SK-N-SH treated with all-trans-retinoic acid at 6 μM for 48 hours (cell line): Measurements from ENCODE around the gene AAMP.

Experiments
- ATAC-seq: fragments of 200-7000 bp; cut with Tn5 transposase; 3 replicates; pipeline ENCODE4 v1.9.1; 2020; ENCODE audit warnings: mild to moderate bottlenecking, moderate library complexity
- ARNTL ChIP-seq: fragments of 450-650 bp; formaldehyde crosslinking; IDR thresholded peaks from 2 replicates; pipeline ENCODE4 v1.5.0; 2020; ENCODE audit warnings: low read depth, mild to moderate bottlenecking, moderate library complexity, borderline replicate concordance
- BACH2 ChIP-seq: fragments of 250-450 bp; sonication (Bioruptor Pico); IDR thresholded peaks from 2 replicates; pipeline ENCODE4 v1.9.0; 2021; ENCODE audit warnings: mild to moderate bottlenecking, borderline replicate concordance
- CSDC2 ChIP-seq: fragments of 250-450 bp; sonication (Bioruptor Pico); IDR thresholded peaks from 2 replicates; pipeline ENCODE4 v1.5.0; 2020; ENCODE audit warnings: mild to moderate bottlenecking, moderate library complexity
- ESRRG ChIP-seq: fragments of 250-450 bp; sonication (Bioruptor Pico); IDR thresholded peaks from 2 replicates; pipeline ENCODE4 v1.6.1; 2021; ENCODE audit warnings: mild to moderate bottlenecking
- GLIS3 ChIP-seq: fragments of 250-450 bp; sonication (Bioruptor Pico); IDR thresholded peaks from 2 replicates; pipeline ENCODE4 v1.5.0; 2020; ENCODE audit warnings: mild to moderate bottlenecking, moderate library complexity
- ISL1 ChIP-seq: fragments of 250-450 bp; sonication (Bioruptor Pico); IDR thresholded peaks from 2 replicates; pipeline ENCODE4 v2.1.2; 2022; ENCODE audit warnings: mild to moderate bottlenecking, moderate library complexity
- OSR1 ChIP-seq: fragments of 250-450 bp; sonication (Bioruptor Pico); IDR thresholded peaks from 2 replicates; pipeline ENCODE4 v1.8.0; 2022; ENCODE audit warnings: moderate library complexity, mild to moderate bottlenecking, inconsistent platforms
- PPARA ChIP-seq: fragments of 250-450 bp; sonication (Bioruptor Pico); IDR thresholded peaks from 2 replicates; pipeline ENCODE4 v1.5.0; 2020; ENCODE audit warnings: mild to moderate bottlenecking, borderline replicate concordance
- RARB ChIP-seq: fragments of 250-450 bp; sonication (Bioruptor Pico); IDR thresholded peaks from 2 replicates; pipeline ENCODE4 v1.8.0; 2021; ENCODE audit warnings: mild to moderate bottlenecking, moderate library complexity
- SNAI2 ChIP-seq: fragments of 250-450 bp; sonication (Bioruptor Pico); IDR thresholded peaks from 2 replicates; pipeline ENCODE4 v1.5.0; 2020; ENCODE audit warnings: mild to moderate bottlenecking, moderate library complexity
- TCF4 ChIP-seq: fragments of 250-450 bp; sonication (Bioruptor Pico); IDR thresholded peaks from 2 replicates; pipeline ENCODE4 v1.8.0; 2021; ENCODE audit warnings: mild to moderate bottlenecking, moderate library complexity, borderline replicate concordance
- TOX ChIP-seq: fragments of 250-450 bp; sonication (Bioruptor Pico); IDR thresholded peaks from 2 replicates; pipeline ENCODE4 v1.8.0; 2021; ENCODE audit warnings: mild to moderate bottlenecking, moderate library complexity, borderline replicate concordance
- ZC3H10 ChIP-seq: fragments of 250-450 bp; sonication (Bioruptor Pico); IDR thresholded peaks from 2 replicates; pipeline ENCODE4 v1.5.1; 2021; ENCODE audit warnings: mild to moderate bottlenecking, moderate library complexity
- ZFP3 ChIP-seq: fragments of 250-450 bp; sonication (Bioruptor Pico); IDR thresholded peaks from 2 replicates; pipeline ENCODE4 v1.5.0; 2020; ENCODE audit warnings: mild to moderate bottlenecking, moderate library complexity
- ZFP30 ChIP-seq: fragments of 450-650 bp; formaldehyde crosslinking; IDR thresholded peaks from 2 replicates; pipeline ENCODE4 v1.5.0; 2022; ENCODE audit warnings: mild to moderate bottlenecking, moderate library complexity
- ZNF565 ChIP-seq: fragments of 450-650 bp; formaldehyde crosslinking; conservative IDR thresholded peaks from 2 replicates; pipeline ENCODE4 v1.5.0; 2020; ENCODE audit warnings: low read depth, mild to moderate bottlenecking, moderate library complexity
- ZNF8 ChIP-seq: fragments of 450-650 bp; formaldehyde crosslinking; IDR thresholded peaks from 2 replicates; pipeline ENCODE4 v1.5.0; 2020; ENCODE audit warnings: mild to moderate bottlenecking, moderate library complexity
- TF ChIP-seq, protein P1 (sequence below): fragments of 250-450 bp; sonication (Bioruptor Pico); IDR thresholded peaks from 2 replicates; pipeline ENCODE4 v1.8.0; 2021; ENCODE audit warnings: low read depth, mild to moderate bottlenecking, moderate library complexity, borderline replicate concordance
- TF ChIP-seq, protein P2 (sequence below): fragments of 250-450 bp; sonication (Bioruptor Pico); IDR thresholded peaks from 2 replicates; pipeline ENCODE4 v1.8.0; 2020; ENCODE audit warnings: mild to moderate bottlenecking, moderate library complexity, borderline replicate concordance
- TF ChIP-seq, protein P3 (sequence below): fragments of 250-450 bp; sonication (Bioruptor Pico); IDR thresholded peaks from 2 replicates; pipeline ENCODE4 v1.5.0; 2020; ENCODE audit warnings: mild to moderate bottlenecking, moderate library complexity
- TF ChIP-seq, protein P4 (sequence below): fragments of 250-450 bp; sonication (Bioruptor Pico); IDR thresholded peaks from 2 replicates; pipeline ENCODE4 v1.5.1; 2021; ENCODE audit warnings: mild to moderate bottlenecking, moderate library complexity

AAMP gene

DNA sequence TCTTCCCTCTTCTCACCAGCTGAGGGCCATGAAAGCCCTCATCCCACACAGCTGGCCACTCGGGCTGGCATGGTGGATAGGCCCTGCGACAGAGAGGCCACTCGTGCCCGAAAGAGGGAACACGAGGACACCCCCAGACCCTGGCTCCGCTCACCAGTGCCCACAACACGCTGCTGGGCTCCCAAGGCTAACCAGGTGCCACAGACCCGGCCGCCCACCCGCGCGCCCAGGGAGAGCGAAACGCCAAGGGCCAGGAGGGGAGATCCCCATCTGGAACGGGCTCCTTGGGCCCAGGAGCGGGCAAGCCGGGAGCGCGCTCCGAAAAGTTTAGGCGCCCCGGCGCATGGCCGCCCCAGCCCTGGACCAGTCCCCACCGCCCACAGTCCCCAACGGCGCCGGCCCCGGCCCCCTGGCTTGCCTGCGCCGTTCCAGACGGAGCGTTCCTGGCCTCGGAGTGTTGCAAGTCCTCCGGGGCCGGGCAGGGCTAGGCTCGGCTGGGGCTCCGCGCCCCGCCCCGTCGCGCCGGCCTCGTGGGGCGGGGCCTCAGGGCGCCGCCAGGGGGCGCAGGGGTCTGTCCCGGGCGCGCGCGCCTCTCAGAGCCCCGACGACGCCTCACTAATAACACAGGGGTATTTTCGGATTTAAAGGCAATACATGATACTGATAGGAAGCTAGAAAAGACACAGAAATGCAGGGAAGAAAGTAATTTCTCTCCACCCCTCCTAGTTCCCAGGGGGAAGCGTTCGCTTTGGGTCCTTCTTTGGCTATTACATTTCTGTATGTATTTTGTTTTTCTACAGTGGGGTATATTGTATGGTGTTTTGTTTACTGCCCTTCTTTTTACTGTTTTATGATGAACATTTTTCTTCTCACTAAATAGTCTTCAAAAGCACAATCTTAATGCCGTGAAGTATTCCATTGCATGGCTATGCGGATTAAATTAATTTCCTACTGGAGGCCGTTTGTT is 22.4 kb upstream of the AAMP start, which contains the start of gene TMBIM1:
Gene TMBIM1, minus strand, starts transcription at position 456 of the 967 bp plus-strand sequence. CDS start 10,362 bp downstream, outside the sequence.
- ATAC-seq, result no peak
- TF ChIP-seq GLIS3 (no peak), ISL1 (CRISPR knock-in tag) (no peak), TCF4 (CRISPR knock-in tag) (no peak), ARNTL (CRISPR knock-in tag) (no peak), TOX (CRISPR knock-in tag) (no peak), ZFP30 (CRISPR knock-in tag) (no peak), OSR1 (no peak), ZNF8 (no peak), RARB (CRISPR knock-in tag) (no peak)
- TF ChIP-seq, protein P1, sequence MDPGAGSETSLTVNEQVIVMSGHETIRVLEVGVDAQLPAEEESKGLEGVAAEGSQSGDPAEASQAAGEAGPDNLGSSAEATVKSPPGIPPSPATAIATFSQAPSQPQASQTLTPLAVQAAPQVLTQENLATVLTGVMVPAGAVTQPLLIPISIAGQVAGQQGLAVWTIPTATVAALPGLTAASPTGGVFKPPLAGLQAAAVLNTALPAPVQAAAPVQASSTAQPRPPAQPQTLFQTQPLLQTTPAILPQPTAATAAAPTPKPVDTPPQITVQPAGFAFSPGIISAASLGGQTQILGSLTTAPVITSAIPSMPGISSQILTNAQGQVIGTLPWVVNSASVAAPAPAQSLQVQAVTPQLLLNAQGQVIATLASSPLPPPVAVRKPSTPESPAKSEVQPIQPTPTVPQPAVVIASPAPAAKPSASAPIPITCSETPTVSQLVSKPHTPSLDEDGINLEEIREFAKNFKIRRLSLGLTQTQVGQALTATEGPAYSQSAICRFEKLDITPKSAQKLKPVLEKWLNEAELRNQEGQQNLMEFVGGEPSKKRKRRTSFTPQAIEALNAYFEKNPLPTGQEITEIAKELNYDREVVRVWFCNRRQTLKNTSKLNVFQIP (CRISPR knock-in tag), result no peak
- TF ChIP-seq, protein P2, sequence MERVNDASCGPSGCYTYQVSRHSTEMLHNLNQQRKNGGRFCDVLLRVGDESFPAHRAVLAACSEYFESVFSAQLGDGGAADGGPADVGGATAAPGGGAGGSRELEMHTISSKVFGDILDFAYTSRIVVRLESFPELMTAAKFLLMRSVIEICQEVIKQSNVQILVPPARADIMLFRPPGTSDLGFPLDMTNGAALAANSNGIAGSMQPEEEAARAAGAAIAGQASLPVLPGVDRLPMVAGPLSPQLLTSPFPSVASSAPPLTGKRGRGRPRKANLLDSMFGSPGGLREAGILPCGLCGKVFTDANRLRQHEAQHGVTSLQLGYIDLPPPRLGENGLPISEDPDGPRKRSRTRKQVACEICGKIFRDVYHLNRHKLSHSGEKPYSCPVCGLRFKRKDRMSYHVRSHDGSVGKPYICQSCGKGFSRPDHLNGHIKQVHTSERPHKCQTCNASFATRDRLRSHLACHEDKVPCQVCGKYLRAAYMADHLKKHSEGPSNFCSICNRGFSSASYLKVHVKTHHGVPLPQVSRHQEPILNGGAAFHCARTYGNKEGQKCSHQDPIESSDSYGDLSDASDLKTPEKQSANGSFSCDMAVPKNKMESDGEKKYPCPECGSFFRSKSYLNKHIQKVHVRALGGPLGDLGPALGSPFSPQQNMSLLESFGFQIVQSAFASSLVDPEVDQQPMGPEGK, result no peak
- TF ChIP-seq, protein P3, sequence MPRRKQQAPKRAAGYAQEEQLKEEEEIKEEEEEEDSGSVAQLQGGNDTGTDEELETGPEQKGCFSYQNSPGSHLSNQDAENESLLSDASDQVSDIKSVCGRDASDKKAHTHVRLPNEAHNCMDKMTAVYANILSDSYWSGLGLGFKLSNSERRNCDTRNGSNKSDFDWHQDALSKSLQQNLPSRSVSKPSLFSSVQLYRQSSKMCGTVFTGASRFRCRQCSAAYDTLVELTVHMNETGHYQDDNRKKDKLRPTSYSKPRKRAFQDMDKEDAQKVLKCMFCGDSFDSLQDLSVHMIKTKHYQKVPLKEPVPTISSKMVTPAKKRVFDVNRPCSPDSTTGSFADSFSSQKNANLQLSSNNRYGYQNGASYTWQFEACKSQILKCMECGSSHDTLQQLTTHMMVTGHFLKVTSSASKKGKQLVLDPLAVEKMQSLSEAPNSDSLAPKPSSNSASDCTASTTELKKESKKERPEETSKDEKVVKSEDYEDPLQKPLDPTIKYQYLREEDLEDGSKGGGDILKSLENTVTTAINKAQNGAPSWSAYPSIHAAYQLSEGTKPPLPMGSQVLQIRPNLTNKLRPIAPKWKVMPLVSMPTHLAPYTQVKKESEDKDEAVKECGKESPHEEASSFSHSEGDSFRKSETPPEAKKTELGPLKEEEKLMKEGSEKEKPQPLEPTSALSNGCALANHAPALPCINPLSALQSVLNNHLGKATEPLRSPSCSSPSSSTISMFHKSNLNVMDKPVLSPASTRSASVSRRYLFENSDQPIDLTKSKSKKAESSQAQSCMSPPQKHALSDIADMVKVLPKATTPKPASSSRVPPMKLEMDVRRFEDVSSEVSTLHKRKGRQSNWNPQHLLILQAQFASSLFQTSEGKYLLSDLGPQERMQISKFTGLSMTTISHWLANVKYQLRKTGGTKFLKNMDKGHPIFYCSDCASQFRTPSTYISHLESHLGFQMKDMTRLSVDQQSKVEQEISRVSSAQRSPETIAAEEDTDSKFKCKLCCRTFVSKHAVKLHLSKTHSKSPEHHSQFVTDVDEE, result no peak

DNA sequence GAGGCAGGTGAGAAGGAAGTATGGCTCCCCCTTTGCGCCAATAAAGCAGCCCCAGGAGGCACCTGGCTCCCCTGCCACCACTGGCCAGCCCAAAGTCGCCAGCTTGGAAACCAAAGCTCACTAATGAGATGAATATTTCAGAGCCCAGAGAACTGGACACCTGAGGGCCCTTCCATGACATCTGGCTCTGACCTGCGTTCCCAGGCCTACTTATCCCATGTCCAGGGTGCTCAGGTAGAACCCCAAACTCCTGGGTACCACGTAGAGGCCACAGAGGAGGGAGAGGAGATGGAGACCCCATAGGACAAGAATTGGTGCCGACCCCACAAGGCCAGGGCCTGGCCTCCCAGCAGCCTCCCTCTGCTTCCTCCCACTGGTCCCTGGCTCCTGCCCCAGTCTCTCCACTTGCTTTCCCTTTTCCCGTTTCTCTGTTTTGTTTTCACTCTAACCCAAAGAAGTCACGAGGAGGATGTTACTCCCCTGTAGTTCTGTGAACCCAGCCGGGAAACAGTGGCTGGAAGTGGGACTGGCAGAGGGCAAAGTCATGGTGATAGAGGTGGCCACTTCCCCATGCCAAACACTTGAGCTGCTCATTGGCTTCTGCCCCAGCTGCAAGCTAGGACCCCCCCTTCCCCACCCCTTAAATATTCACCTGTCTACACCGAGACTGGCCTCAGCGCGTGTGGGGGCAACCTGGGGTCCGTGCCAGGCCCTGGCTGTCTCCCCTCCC is 21.5 kb upstream of the AAMP start:
- TF ChIP-seq ZFP30 (CRISPR knock-in tag), result no peak
- no peak for TF ChIP-seq SNAI2 (CRISPR knock-in tag)
- no peak for TF ChIP-seq GLIS3
- TF ChIP-seq ZC3H10 (CRISPR knock-in tag), result no peak
- no peak for TF ChIP-seq CSDC2 (CRISPR knock-in tag)
- no peak for TF ChIP-seq ISL1 (CRISPR knock-in tag)
- no peak for TF ChIP-seq ZFP3
- no peak for TF ChIP-seq ZNF8
- TF ChIP-seq, protein P1 (CRISPR knock-in tag), result no peak
- TF ChIP-seq, protein P4, sequence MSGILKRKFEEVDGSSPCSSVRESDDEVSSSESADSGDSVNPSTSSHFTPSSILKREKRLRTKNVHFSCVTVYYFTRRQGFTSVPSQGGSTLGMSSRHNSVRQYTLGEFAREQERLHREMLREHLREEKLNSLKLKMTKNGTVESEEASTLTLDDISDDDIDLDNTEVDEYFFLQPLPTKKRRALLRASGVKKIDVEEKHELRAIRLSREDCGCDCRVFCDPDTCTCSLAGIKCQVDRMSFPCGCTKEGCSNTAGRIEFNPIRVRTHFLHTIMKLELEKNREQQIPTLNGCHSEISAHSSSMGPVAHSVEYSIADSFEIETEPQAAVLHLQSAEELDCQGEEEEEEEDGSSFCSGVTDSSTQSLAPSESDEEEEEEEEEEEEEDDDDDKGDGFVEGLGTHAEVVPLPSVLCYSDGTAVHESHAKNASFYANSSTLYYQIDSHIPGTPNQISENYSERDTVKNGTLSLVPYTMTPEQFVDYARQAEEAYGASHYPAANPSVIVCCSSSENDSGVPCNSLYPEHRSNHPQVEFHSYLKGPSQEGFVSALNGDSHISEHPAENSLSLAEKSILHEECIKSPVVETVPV (CRISPR knock-in tag), result no peak
- no peak for TF ChIP-seq ESRRG
- no peak for TF ChIP-seq ARNTL (CRISPR knock-in tag)
- TF ChIP-seq PPARA, result no peak
- TF ChIP-seq BACH2 (CRISPR knock-in tag), result no peak
- no peak for TF ChIP-seq RARB (CRISPR knock-in tag)
- TF ChIP-seq ZNF565 (CRISPR knock-in tag), result no peak
- TF ChIP-seq TCF4 (CRISPR knock-in tag), result no peak
- TF ChIP-seq, protein P3, result no peak
- ATAC-seq, result no peak
